NB4 (cell line): ENCODE data around the gene CLASP1.

Source experiments
- DNase-seq: peaks from one replicate; pipeline ENCODE4 v3.0.0; 2010; ENCODE audit warnings: low read depth
- H3K4me3 ChIP-seq: one replicate; pipeline ENCODE4 v1.5.1; 2011; ENCODE audit warnings: mild to moderate bottlenecking, low read depth, low read length, moderate library complexity
- MAX ChIP-seq: IDR thresholded peaks from 2 replicates; pipeline ENCODE4 v1.6.1; 2011; ENCODE audit warnings: low read depth, low read length
- MYC ChIP-seq: IDR thresholded peaks from 2 replicates; pipeline ENCODE4 v1.6.1; 2011; ENCODE audit warnings: low read depth, low read length
- POLR2A ChIP-seq: IDR thresholded peaks from 2 replicates; pipeline ENCODE4 v1.6.1; 2011; ENCODE audit warnings: mild to moderate bottlenecking; ENCODE audit not compliant: insufficient read length; ENCODE audit errors: extremely low read depth
- TF ChIP-seq, protein P1 (sequence below): IDR thresholded peaks from one replicate; pipeline ENCODE4 v1.5.1; 2012; ENCODE audit warnings: low read depth, low read length

The CLASP1 gene

GRCh38 chr2:121502246-121502645 is 147.0 kb downstream of the CLASP1 start:
- TF ChIP-seq, protein P1, sequence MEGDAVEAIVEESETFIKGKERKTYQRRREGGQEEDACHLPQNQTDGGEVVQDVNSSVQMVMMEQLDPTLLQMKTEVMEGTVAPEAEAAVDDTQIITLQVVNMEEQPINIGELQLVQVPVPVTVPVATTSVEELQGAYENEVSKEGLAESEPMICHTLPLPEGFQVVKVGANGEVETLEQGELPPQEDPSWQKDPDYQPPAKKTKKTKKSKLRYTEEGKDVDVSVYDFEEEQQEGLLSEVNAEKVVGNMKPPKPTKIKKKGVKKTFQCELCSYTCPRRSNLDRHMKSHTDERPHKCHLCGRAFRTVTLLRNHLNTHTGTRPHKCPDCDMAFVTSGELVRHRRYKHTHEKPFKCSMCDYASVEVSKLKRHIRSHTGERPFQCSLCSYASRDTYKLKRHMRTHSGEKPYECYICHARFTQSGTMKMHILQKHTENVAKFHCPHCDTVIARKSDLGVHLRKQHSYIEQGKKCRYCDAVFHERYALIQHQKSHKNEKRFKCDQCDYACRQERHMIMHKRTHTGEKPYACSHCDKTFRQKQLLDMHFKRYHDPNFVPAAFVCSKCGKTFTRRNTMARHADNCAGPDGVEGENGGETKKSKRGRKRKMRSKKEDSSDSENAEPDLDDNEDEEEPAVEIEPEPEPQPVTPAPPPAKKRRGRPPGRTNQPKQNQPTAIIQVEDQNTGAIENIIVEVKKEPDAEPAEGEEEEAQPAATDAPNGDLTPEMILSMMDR, result no peak
- no peak for TF ChIP-seq POLR2A
- no peak for TF ChIP-seq MAX
- TF ChIP-seq MYC, result no peak
- no peak for DNase-seq

GRCh38 chr2:121501554-121501953 is 147.7 kb downstream of the CLASP1 start:
- TF ChIP-seq MAX, result no peak
- no peak for TF ChIP-seq MYC
- no peak for TF ChIP-seq POLR2A
- TF ChIP-seq, protein P1, result no peak
- no peak overlapping the region for H3K4me3 ChIP-seq
- DNase-seq, result no peak

More at GRCh38 chr2:121502246-121502645, 147.0 kb downstream of the CLASP1 start:
- no peak overlapping the region for H3K4me3 ChIP-seq

DNA sequence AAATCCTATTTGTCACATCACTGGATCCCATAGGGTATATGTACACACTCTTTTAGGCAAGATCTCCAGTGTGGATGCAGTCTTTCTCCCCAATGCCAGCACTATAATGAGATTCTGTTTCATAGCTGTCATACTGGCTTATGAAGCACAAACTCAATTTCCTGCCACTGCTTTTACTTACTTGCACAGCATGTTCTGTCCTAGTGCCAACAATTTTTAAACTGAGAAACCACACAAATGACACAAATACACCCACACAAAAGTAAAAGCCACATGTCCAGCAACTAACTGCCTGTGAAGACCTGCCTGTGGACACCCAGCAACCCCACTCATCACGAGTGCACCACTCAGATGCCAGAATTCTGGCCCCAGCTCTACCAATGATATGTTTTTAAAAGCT is 148.2 kb downstream of the CLASP1 start:
- no peak for DNase-seq
- no peak overlapping the region for H3K4me3 ChIP-seq
- TF ChIP-seq, protein P1, result no peak
- TF ChIP-seq MYC (no peak), MAX (no peak), POLR2A (no peak)

GRCh38 chr2:121498731-121499130 is 150.5 kb downstream of the CLASP1 start:
- TF ChIP-seq MYC (no peak), POLR2A (no peak), MAX (no peak)
- TF ChIP-seq, protein P1, result no peak
- H3K4me3 ChIP-seq, result no peak overlapping the region
- no peak for DNase-seq

GRCh38 chr2:121492409-121492808 is 156.9 kb downstream of the CLASP1 start:
- H3K4me3 ChIP-seq, result no peak overlapping the region
- TF ChIP-seq MAX (no peak), MYC (no peak), POLR2A (no peak)
- TF ChIP-seq, protein P1, result no peak
- DNase-seq, result no peak

DNA sequence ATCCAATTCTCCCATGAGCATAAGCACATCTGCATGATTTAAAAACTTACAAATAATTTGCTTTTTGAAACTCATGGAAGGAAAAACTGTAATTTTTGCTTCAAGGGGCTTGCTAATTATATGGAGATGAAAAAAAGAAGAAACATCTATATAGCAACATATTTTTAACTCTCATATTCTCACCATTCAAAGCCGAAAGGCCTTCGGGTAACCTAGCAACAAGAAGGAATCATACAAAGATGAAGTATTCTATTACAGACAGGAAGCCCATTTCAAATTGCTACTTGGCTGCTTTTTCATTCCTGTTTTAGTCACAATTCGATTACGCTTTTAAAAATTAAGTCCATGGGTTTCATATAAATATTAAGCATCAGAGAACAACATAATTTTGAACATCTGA is 157.7 kb downstream of the CLASP1 start:
- no peak overlapping the region for H3K4me3 ChIP-seq
- TF ChIP-seq POLR2A, result no peak
- no peak for TF ChIP-seq MYC
- TF ChIP-seq, protein P1, result no peak
- no peak for TF ChIP-seq MAX
- DNase-seq, result no peak
